Neuron (in vitro differentiated cells): ENCODE results near the gene MPZL2.

Experiments used
- H2AFZ ChIP-seq: one replicate; pipeline ENCODE4 v1.6.1; 2013; ENCODE audit warnings: low read depth, mild to moderate bottlenecking, inconsistent platforms, low read length, moderate library complexity
- H3K27me3 ChIP-seq: one replicate; pipeline ENCODE4 v1.6.1; 2013; ENCODE audit warnings: low read length; ENCODE audit not compliant: insufficient read depth
- H3K36me3 ChIP-seq: one replicate; pipeline ENCODE4 v1.6.1; 2013; ENCODE audit warnings: low read length; ENCODE audit not compliant: insufficient read depth
- H3K4me1 ChIP-seq: one replicate; pipeline ENCODE4 v1.6.1; 2013; ENCODE audit warnings: low read length; ENCODE audit not compliant: insufficient read depth
- H3K4me3 ChIP-seq: 2 replicates; pipeline ENCODE4 v1.5.1; 2013; ENCODE audit warnings: mild to moderate bottlenecking, low read length, moderate library complexity
- H3K9me3 ChIP-seq: one replicate; pipeline ENCODE4 v1.6.1; 2013; ENCODE audit warnings: low read length

MPZL2 gene

GRCh38 chr11:118295815-118296454 lies 31.8 kb upstream of the MPZL2 start:
- Histone ChIP-seq H3K9me3 (no peaks in the 10 kb centered on the region), H3K36me3 (no peaks in the 10 kb centered on the region), H3K4me1 (no peaks in the 10 kb centered on the region), H3K4me3 (no peak overlapping the region), H3K27me3 (peaks cover 14% of the 10 kb centered on the region), H2AFZ (no peak overlapping the region)

- H3K4me3 ChIP-seq = no peak overlapping the region
- H3K9me3 ChIP-seq = no peaks in the 10 kb centered on the region
- no peaks in the 10 kb centered on the region for H3K4me1 ChIP-seq
- no peak overlapping the region for H2AFZ ChIP-seq
- peaks cover 10% of the 10 kb centered on the region for H3K27me3 ChIP-seq
- no peaks in the 10 kb centered on the region for H3K36me3 ChIP-seq
Measured at GRCh38 chr11:118295199-118295598, 31.1 kb upstream of the MPZL2 start.

- no peaks in the 10 kb centered on the region for H3K9me3 ChIP-seq
- H3K27me3 ChIP-seq = peaks cover 8% of the 10 kb centered on the region
- H3K4me1 ChIP-seq = no peaks in the 10 kb centered on the region
- H2AFZ ChIP-seq = no peak overlapping the region
- H3K36me3 ChIP-seq = no peaks in the 10 kb centered on the region
- no peak overlapping the region for H3K4me3 ChIP-seq
Measured at GRCh38 chr11:118294053-118294452, 30.0 kb upstream of the MPZL2 start.

GRCh38 chr11:118291477-118292135 lies 27.5 kb upstream of the MPZL2 start:
- Histone ChIP-seq H3K4me1 (no peaks in the 10 kb centered on the region), H2AFZ (no peak overlapping the region), H3K27me3 (peaks cover 4% of the 10 kb centered on the region), H3K4me3 (no peak overlapping the region), H3K9me3 (no peaks in the 10 kb centered on the region), H3K36me3 (no peaks in the 10 kb centered on the region)

- H3K4me3 ChIP-seq = no peak overlapping the region
- H2AFZ ChIP-seq = no peak overlapping the region
- no peaks in the 10 kb centered on the region for H3K9me3 ChIP-seq
- H3K4me1 ChIP-seq = no peaks in the 10 kb centered on the region
- H3K36me3 ChIP-seq = no peaks in the 10 kb centered on the region
- peaks cover 4% of the 10 kb centered on the region for H3K27me3 ChIP-seq
Measured at GRCh38 chr11:118290923-118291322, 26.8 kb upstream of the MPZL2 start.

- no peaks in the 10 kb centered on the region for H3K4me1 ChIP-seq
Measured at GRCh38 chr11:118289401-118289800, 25.3 kb upstream of the MPZL2 start.

GRCh38 chr11:118287006-118287405 lies 22.9 kb upstream of the MPZL2 start:
- no peaks in the 10 kb centered on the region for H3K4me1 ChIP-seq
- no peak overlapping the region for H3K4me3 ChIP-seq
- H3K27me3 ChIP-seq = peaks cover 4% of the 10 kb centered on the region
- H3K36me3 ChIP-seq = no peaks in the 10 kb centered on the region
- H2AFZ ChIP-seq = no peak overlapping the region
- H3K9me3 ChIP-seq = no peaks in the 10 kb centered on the region

More at GRCh38 chr11:118289401-118289800, 25.3 kb upstream of the MPZL2 start:
- H3K4me3 ChIP-seq = no peak overlapping the region
- no peaks in the 10 kb centered on the region for H3K36me3 ChIP-seq
- H2AFZ ChIP-seq = no peak overlapping the region
- peaks cover 4% of the 10 kb centered on the region for H3K27me3 ChIP-seq
- H3K9me3 ChIP-seq = no peaks in the 10 kb centered on the region

GRCh38 chr11:118286545-118286944 lies 22.4 kb upstream of the MPZL2 start:
- no peak overlapping the region for H3K4me3 ChIP-seq
- H3K36me3 ChIP-seq = no peaks in the 10 kb centered on the region
- no peaks in the 10 kb centered on the region for H3K4me1 ChIP-seq
- H3K27me3 ChIP-seq = peaks cover 4% of the 10 kb centered on the region
- H2AFZ ChIP-seq = no peak overlapping the region
- H3K9me3 ChIP-seq = no peaks in the 10 kb centered on the region

GRCh38 chr11:118283756-118284350 lies 19.8 kb upstream of the MPZL2 start:
- Histone ChIP-seq H2AFZ (no peak overlapping the region), H3K9me3 (no peaks in the 10 kb centered on the region), H3K4me3 (no peak overlapping the region), H3K36me3 (no peaks in the 10 kb centered on the region), H3K4me1 (no peaks in the 10 kb centered on the region), H3K27me3 (peaks cover 5% of the 10 kb centered on the region)

- no peaks in the 10 kb centered on the region for H3K9me3 ChIP-seq
- no peak overlapping the region for H2AFZ ChIP-seq
- H3K4me1 ChIP-seq = no peaks in the 10 kb centered on the region
- H3K27me3 ChIP-seq = peaks cover 8% of the 10 kb centered on the region
- H3K36me3 ChIP-seq = no peaks in the 10 kb centered on the region
- no peak overlapping the region for H3K4me3 ChIP-seq
Measured at GRCh38 chr11:118283037-118283636, 19.0 kb upstream of the MPZL2 start.

GRCh38 chr11:118282606-118283005 lies 18.5 kb upstream of the MPZL2 start:
- Histone ChIP-seq H3K9me3 (no peaks in the 10 kb centered on the region), H3K36me3 (no peaks in the 10 kb centered on the region), H3K4me1 (no peaks in the 10 kb centered on the region), H2AFZ (no peak overlapping the region), H3K4me3 (no peak overlapping the region), H3K27me3 (peaks cover 8% of the 10 kb centered on the region)

- no peak overlapping the region for H3K4me3 ChIP-seq
- H3K36me3 ChIP-seq = no peaks in the 10 kb centered on the region
- no peaks in the 10 kb centered on the region for H3K9me3 ChIP-seq
- H3K27me3 ChIP-seq = peaks cover 11% of the 10 kb centered on the region
- H2AFZ ChIP-seq = no peak overlapping the region
- H3K4me1 ChIP-seq = no peaks in the 10 kb centered on the region
Measured at GRCh38 chr11:118281284-118281683, 17.2 kb upstream of the MPZL2 start.

GRCh38 chr11:118277312-118277711 lies 13.2 kb upstream of the MPZL2 start:
- no peaks in the 10 kb centered on the region for H3K9me3 ChIP-seq
- H3K4me3 ChIP-seq = no peak overlapping the region
- no peak overlapping the region for H2AFZ ChIP-seq
- no peaks in the 10 kb centered on the region for H3K36me3 ChIP-seq
- peaks cover 30% of the 10 kb centered on the region for H3K27me3 ChIP-seq
- no peaks in the 10 kb centered on the region for H3K4me1 ChIP-seq
